Measurements from ENCODE around the gene PIK3AP1.
"Not testable (repeated sequence)": the region's sequence is repeated elsewhere in the genome, so short reads cannot be mapped to it uniquely, and the experiment has no call there.

PIK3AP1 gene

DNA sequence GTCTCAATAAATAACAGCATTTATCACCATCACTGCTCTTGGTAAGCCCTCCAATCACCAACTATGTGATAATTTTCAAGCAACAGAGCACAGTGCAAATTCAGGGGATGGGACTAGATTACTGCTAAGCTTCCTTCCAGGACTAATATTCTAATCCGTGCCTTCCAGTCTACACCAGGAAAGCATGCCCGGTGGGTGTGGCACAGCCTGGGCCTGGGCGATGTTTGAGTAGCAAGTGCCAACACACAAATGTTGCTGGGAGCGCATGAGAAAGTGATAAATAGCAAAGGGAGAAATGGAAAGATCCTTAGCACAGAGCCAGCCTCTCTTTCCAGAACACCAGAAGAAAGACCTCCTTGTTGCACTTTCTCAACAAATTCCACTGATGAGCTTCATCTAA lies 120.0 kb downstream of the PIK3AP1 start:
- DNase-seq = no peak

- no peak for DNase-seq
These were observed 121.5 kb downstream of the PIK3AP1 start for GRCh38 chr10:96598846-96599245.

GRCh38 chr10:96596422-96597407 lies 123.6 kb downstream of the PIK3AP1 start:
- no peak for DNase-seq

DNA sequence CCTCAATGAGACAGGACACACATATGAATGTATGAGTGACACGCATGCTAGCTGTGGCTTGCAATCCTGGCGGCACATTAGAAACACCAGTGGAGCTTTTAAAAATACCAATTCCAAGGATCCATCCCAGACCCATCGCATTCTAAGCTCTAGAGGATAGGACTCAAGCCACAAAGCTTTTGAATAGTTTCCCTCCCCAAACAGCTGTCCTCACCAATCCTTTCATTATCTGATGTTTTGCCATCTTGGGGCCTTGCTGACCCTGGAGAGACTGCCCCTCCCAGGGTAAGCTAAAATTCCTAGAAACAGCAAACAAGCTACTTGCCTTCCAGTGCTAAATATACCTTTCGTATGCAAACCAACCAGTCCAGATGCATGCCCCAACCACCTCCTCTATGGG lies 124.6 kb downstream of the PIK3AP1 start:
- no peak for DNase-seq

DNA sequence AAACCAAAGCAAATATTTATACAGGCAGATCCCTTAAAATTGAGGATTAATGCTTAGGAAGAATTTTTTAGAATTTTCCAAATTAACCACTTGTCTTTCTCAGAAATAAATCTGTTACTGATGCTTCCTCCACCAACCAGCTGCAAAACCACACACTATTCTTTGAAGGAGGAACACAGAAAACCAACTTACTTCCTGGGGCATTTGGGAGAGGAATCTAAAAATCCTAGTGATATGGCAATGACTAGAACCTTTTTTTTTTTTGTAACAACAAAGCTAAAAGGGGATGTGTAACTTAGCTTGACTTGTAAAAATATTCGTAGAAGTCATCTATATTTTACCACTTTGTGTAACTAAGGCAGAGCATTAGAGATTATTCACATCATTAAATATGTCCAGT lies 128.4 kb downstream of the PIK3AP1 start:
- DNase-seq = no peak

GRCh38 chr10:96588616-96589419 lies 131.5 kb downstream of the PIK3AP1 start:
- no peak for DNase-seq

DNA sequence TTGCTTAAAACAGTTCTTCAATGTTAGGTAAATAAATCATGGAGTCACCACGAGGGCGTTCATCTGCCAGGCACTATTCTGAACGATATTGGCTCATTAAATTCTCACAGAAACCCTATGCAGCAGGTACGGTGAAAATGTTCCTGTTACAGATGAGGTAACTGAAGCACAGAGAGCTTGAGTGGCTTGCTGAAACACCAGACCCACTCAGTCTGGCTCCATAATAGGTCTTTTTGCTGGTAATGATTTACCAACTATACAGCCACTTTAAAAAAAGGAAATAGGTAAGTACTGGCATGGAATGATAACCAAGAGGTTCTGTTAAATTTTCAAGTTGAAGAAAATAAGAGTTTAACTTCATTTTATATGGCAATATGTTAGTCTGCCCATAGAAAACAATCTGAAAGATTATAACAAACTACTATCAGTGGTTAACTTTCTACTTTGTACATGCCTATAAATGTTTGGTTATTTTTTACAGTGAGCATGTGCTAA lies 132.2 kb downstream of the PIK3AP1 start:
- DNase-seq = no peak

- DNase-seq = peak; percentile 51 to 56
These were observed 132.9 kb downstream of the PIK3AP1 start for GRCh38 chr10:96587264-96588059.

DNA sequence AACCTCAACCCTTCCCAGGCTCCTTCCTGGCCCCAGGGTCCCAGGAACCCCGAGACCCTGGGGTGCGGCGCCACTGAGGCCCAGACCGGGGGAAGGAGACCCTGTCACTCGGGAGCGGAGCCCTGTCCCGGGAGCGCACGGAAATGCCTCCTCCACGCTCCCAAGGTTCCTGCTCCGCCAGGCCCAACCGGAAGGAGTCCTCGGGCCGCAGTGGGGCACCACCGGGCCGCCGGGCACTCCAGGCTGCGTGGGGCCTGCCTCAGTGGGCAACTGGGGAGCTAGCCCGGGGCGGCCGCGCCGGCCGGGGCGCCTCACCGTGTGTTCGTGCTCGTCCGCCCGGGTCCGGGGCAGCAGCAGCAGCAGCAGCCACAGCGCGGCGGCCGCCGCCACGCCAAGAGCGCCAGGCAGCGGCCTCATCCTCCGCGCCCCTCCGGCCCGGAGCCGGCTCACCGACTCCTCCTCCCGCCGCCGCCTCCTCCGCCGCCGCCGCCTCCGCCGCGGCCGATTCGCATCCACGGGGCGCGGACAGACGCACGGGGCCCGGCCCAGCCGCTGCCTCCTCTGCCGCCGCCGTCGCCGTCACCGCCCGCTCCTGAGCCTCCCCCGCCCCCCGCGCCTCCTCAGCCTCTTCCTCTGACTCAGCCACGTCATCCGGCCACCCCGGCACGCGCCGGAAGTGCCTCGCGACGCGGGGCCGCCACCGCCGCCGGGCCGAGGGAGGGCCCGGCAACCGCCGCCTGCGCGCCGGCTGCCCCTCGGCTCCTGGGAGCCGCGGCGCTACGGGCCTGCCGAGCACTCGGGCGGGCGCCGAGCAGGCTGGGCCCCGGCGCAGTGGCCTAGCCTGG lies 133.7 kb downstream of the PIK3AP1 start, which contains the start of gene TM9SF3:
Gene TM9SF3, minus strand, starts transcription at position 594 of the 845 bp plus-strand sequence. Its CDS starts 177 bp downstream, at position 417.
- peak; percentile 93 to 94 for DNase-seq

- DNase-seq = peak; percentile 6 to 7
These were observed 134.4 kb downstream of the PIK3AP1 start for GRCh38 chr10:96585736-96586418.

GRCh38 chr10:96584474-96584873 lies 135.8 kb downstream of the PIK3AP1 start:
- no peak for DNase-seq

DNA sequence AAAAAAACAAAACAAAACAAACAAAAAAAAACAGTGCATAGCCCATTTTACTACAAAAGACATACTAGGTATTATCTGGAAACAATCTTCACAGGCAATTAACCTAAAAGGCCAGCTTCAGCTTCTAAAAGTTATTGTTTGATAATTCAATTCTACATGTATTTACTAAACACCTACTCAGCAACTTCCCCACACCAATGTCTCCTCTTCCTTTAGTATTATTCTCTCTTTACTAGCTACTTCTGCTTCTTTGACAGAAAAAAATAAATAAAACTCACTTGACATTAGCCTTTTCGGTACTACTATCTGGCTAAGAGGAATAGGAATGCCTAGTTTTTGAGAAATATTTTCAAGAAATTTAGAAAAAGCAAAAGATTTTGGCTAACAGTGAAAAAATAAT lies 136.3 kb downstream of the PIK3AP1 start:
- DNase-seq = no peak

DNA sequence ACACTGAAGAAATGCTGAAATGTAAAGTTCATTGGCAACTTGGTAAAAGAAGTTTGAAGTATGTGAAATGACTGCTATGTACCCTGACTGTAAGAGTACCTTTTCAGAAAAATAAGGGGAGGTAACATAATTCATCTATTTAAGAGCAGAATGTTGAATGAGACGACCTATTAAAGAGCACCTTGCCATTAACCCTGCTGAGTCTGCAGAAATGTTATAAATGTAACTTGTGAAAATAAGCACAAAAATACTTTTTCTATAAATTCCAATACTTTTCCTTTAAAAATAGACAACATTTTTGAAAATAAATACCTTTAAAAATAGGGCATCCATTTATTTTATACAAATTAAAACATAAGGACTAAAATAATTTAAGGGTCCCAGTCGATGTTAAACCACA lies 141.2 kb downstream of the PIK3AP1 start:
- no peak for DNase-seq

DNA sequence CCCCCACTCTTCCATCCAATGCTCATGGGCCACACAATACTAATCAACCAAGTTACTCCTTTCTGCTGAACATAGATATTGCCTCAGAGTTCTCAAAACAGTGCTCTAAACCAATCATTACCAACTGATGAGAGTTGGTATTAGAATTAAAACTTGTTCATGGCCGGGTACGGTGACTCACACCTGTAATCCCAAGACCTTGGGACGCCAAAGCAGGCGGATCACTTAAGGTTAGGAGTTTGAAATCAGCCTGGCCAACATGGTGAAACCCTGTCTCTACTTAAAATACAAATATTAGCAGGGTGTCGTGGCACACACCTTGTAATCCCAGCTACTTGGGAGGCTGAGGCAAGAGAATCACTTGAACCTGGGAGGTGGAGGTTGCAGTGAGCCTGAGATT lies 141.7 kb downstream of the PIK3AP1 start:
- DNase-seq = no peak

- no peak for DNase-seq
These were observed 142.3 kb downstream of the PIK3AP1 start for GRCh38 chr10:96578022-96578421.

GRCh38 chr10:96577069-96577468 lies 143.2 kb downstream of the PIK3AP1 start:
- DNase-seq = no peak

GRCh38 chr10:96576277-96576980 lies 143.9 kb downstream of the PIK3AP1 start:
- DNase-seq = no peak

DNA sequence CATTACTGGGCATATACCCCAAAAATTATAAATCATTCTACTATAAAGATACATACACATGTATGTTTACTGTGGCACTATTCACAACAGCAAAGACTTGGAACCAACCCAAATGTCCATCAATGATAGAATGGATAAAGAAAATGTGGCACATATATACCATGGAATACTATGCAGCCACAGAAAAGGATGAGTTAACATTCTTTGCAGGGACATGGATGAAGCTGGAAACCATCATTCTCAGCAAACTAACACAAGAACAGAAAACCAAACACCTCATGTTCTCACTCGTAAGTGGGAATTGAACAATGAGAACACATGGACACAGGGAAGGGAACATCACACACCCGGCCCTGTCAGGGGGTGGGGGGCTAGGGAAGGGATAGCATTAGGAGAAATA lies 145.8 kb downstream of the PIK3AP1 start:
- not testable (repeated sequence) for DNase-seq

DNA sequence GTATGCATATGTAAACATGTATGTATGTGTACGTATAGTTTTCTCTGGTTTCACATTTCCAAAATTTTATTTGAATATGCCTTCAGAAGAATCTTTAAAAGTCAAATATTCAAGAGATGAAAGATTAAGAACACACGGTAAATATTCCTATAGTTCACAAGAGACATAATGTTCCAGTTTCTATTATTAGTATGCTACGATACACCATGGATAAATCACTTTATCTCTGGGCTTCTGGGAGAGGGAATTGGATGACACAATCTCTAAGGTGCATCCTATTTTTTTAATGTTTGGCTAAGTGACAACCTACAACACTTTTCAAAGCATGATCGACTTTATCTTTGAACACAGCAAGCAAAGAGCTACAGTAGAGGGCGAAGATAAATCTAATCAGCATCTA lies 147.3 kb downstream of the PIK3AP1 start:
- DNase-seq = no peak

Measured in activated CD4-positive, alpha-beta T cell treated with anti-CD3 and anti-CD28 coated beads, Interleukin-2, amount 50 U/mL, for 4 hours (primary cell).